Natural killer cell (primary cell): Measurements from ENCODE around the gene RNASE13. TPM values are rescaled to one million over a fixed set of nuclear protein-coding genes. Genes with fewer than 3 reads are reported as not detected.

Experiments used
- ATAC-seq, 3 donors: fragments of 150-1000 bp in 2 of 3; fragments of 200-7000 bp in 1 of 3; cut with Tn5 transposase; 1 replicate in 1 of 3; 2 replicates in 2 of 3; pipeline ENCODE4 v1.10.0; 2021; ENCODE audit warnings: mild to moderate bottlenecking in 2 of 3, moderate library complexity in 2 of 3
- DNase-seq, 2 donors: peaks; one replicate each; pipeline versions ENCODE4 v3.0.0 to v3.0.0-alpha.2; 2013 to 2021; ENCODE audit warnings: mixed read lengths in 1 of 2
- H3K27ac ChIP-seq: one replicate; pipeline ENCODE4 v1.5.1; 2013; ENCODE audit warnings: mild to moderate bottlenecking, low read length
- H3K27me3 ChIP-seq: one replicate; pipeline ENCODE4 v1.6.1; 2013; ENCODE audit warnings: low read length; ENCODE audit not compliant: control insufficient read depth, insufficient read depth
- H3K36me3 ChIP-seq: one replicate; pipeline ENCODE4 v1.6.1; 2013; ENCODE audit warnings: low read length; ENCODE audit not compliant: control insufficient read depth, insufficient read depth
- H3K4me1 ChIP-seq: one replicate; pipeline ENCODE4 v1.6.1; 2013; ENCODE audit warnings: low read length; ENCODE audit not compliant: control insufficient read depth, insufficient read depth
- H3K4me3 ChIP-seq: one replicate; pipeline ENCODE4 v1.5.1; 2013; ENCODE audit warnings: low read length
- H3K9me3 ChIP-seq: one replicate; pipeline ENCODE4 v1.6.1; 2013; ENCODE audit warnings: low read length; ENCODE audit not compliant: control insufficient read depth, insufficient read depth
- H3K27ac Mint-ChIP-seq, 2 donors: one replicate each; pipeline ENCODE4 v1.8.0; 2022; ENCODE audit warnings: mild to moderate bottlenecking in 2 of 2, mixed read lengths in 2 of 2, moderate library complexity in 1 of 2
- H3K27me3 Mint-ChIP-seq, 2 donors: one replicate each; pipeline ENCODE4 v1.8.0; 2022; ENCODE audit warnings: low read depth in 2 of 2, mixed read lengths in 2 of 2
- H3K36me3 Mint-ChIP-seq: one replicate; pipeline ENCODE4 v1.8.0; 2022; ENCODE audit warnings: mixed read lengths
- H3K4me1 Mint-ChIP-seq, 2 donors: one replicate each; pipeline ENCODE4 v1.8.0; 2022; ENCODE audit warnings: mixed read lengths in 2 of 2
- H3K4me3 Mint-ChIP-seq: one replicate; pipeline ENCODE4 v1.8.0; 2022; ENCODE audit warnings: mild to moderate bottlenecking, moderate library complexity, mixed read lengths
- H3K9me3 Mint-ChIP-seq, 2 donors: one replicate each; pipeline ENCODE4 v1.8.0; 2022; ENCODE audit warnings: mixed read lengths in 2 of 2
- CTCF ChIP-seq: fragments of 200-600 bp; IDR thresholded peaks from one replicate; pipeline ENCODE4 v1.8.0; 2022; ENCODE audit warnings: antibody characterized with exemption
- WGBS: methylation state at CpG from one replicate; pipeline ENCODE4 v1.1.7; 2013; ENCODE audit warnings: missing lambda C conversion rate; ENCODE audit not compliant: insufficient coverage; 5-methylcytosine and 5-hydroxymethylcytosine counted together
- intact Hi-C: fragments of 100-400 bp; cut with micrococcal nuclease; formaldehyde crosslinking; loops from one replicate; pipeline ENCODE4 v1.14.2; 2022
- total RNA-seq, 4 donors: library from RNA; stranded (reverse); fragments of 120-200 nt in 1 of 4; gene quantifications; one replicate each; pipeline versions ENCODE4 v1.2.3 to v1.2.4, GENCODE V29; 2013 to 2022

RNASE13 gene
- total RNA-seq, 3 donors from 2014 or later (not counting 1 experiment from before 2014, with no cell fraction given): not detected

GRCh38 chr14:21040370-21040925 is 5.8 kb upstream of the RNASE13 start:
- H3K36me3 ChIP-seq: no peaks in the 10 kb centered on the region
- no peak for TF ChIP-seq CTCF
- peaks cover 3% of the 10 kb centered on the region for H3K27me3 ChIP-seq
- H3K9me3 ChIP-seq: no peaks in the 10 kb centered on the region
- Mint-ChIP-seq H3K9me3 (no peaks in the 10 kb centered on the region), H3K27ac (no peak overlapping the region), H3K4me3 (no peak overlapping the region), H3K4me1 (no peaks in the 10 kb centered on the region), H3K27me3 (peaks cover 39 to 41% of the 10 kb centered on the region in 2 donors), H3K36me3 (no peaks in the 10 kb centered on the region)
- no peak overlapping the region for H3K27ac ChIP-seq
- intact Hi-C loops: loop anchor here (1.0 kb wide), 1 partner anchor 26 kb away; no protein-coding TSS in a partner anchor
- ATAC-seq (no peak), DNase-seq (no peak)
- 83% methylated on average over 8 of the region's 8 CpGs for WGBS
- no peaks in the 10 kb centered on the region for H3K4me1 ChIP-seq
- H3K4me3 ChIP-seq: no peak overlapping the region

GRCh38 chr14:21039585-21040369 is 5.2 kb upstream of the RNASE13 start:
- H3K4me1 ChIP-seq: no peaks in the 10 kb centered on the region
- TF ChIP-seq CTCF: no peak
- Mint-ChIP-seq H3K9me3 (no peaks in the 10 kb centered on the region), H3K36me3 (no peaks in the 10 kb centered on the region), H3K4me3 (no peak overlapping the region), H3K27me3 (peaks cover 34 to 36% of the 10 kb centered on the region in 2 donors), H3K27ac (no peak overlapping the region), H3K4me1 (no peaks in the 10 kb centered on the region)
- intact Hi-C loops: loop anchor here (1.0 kb wide), 1 partner anchor 25 kb away; no protein-coding TSS in a partner anchor
- no peaks in the 10 kb centered on the region for H3K9me3 ChIP-seq
- ATAC-seq (peak in 2 of 3 donors; percentile 47 to 57), DNase-seq (peak in 1 of 2 donors; percentile 71)
- no peaks in the 10 kb centered on the region for H3K36me3 ChIP-seq
- H3K27ac ChIP-seq: no peak overlapping the region
- no peak overlapping the region for H3K4me3 ChIP-seq
- peaks cover 3% of the 10 kb centered on the region for H3K27me3 ChIP-seq
- 71% methylated on average over 8 of the region's 8 CpGs for WGBS

- TF ChIP-seq CTCF: no peak
- Mint-ChIP-seq H3K27me3 (peaks cover 28 to 31% of the 10 kb centered on the region in 2 donors), H3K36me3 (no peaks in the 10 kb centered on the region), H3K27ac (no peak overlapping the region), H3K4me1 (no peaks in the 10 kb centered on the region), H3K9me3 (no peaks in the 10 kb centered on the region), H3K4me3 (no peak overlapping the region)
- no peaks in the 10 kb centered on the region for H3K4me1 ChIP-seq
- no peak overlapping the region for H3K4me3 ChIP-seq
- no peaks in the 10 kb centered on the region for H3K9me3 ChIP-seq
- H3K27me3 ChIP-seq: peaks cover 3% of the 10 kb centered on the region
- H3K36me3 ChIP-seq: no peaks in the 10 kb centered on the region
- WGBS: 82% methylated on average over 7 of the region's 10 CpGs
- no peak for DNase-seq
- H3K27ac ChIP-seq: no peak overlapping the region
- ATAC-seq: no peak
- intact Hi-C loops: no loop called here
These were observed 4.1 kb upstream of the RNASE13 start for GRCh38 chr14:21038441-21039422.
